ENCODE data around the gene NAPG. TPM values are rescaled to one million over a fixed set of nuclear protein-coding genes. Genes with fewer than 3 reads are reported as not detected.
"Not testable (repeated sequence)": the region's sequence is repeated elsewhere in the genome, so short reads cannot be mapped to it uniquely, and the experiment has no call there.

The NAPG gene
- total RNA-seq, 1 donor from 2014 or later: 31.1 TPM

DNA sequence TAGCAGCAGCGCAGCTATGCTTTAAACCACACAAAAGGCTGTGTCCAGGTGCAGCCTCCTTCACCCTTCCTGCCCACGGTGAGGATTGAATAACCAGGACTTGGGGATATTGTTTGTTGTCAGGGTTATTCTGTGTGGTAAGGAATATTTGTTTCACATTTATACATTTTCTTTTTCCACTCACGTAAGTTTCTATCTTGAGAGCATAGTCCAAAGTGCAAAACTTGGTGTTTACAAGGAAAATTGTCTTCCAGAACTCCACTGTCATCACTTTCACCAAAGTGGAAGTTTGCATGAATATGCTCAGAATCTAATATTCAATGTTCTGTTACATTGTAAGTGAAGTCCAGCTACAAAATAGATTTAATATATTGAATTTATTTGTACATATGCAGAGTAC lies 26.4 kb downstream of the NAPG start:
- TF ChIP-seq, protein P1, sequence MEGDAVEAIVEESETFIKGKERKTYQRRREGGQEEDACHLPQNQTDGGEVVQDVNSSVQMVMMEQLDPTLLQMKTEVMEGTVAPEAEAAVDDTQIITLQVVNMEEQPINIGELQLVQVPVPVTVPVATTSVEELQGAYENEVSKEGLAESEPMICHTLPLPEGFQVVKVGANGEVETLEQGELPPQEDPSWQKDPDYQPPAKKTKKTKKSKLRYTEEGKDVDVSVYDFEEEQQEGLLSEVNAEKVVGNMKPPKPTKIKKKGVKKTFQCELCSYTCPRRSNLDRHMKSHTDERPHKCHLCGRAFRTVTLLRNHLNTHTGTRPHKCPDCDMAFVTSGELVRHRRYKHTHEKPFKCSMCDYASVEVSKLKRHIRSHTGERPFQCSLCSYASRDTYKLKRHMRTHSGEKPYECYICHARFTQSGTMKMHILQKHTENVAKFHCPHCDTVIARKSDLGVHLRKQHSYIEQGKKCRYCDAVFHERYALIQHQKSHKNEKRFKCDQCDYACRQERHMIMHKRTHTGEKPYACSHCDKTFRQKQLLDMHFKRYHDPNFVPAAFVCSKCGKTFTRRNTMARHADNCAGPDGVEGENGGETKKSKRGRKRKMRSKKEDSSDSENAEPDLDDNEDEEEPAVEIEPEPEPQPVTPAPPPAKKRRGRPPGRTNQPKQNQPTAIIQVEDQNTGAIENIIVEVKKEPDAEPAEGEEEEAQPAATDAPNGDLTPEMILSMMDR (IDR thresholded peaks at IDR 0.05): no peak
- Histone ChIP-seq H3K9me3 (no peaks in the 10 kb centered on the region), H3K27me3 (no peaks in the 10 kb centered on the region), H3K4me3 (no peak overlapping the region), H3K36me3 (peaks cover 60 to 90% of the 10 kb centered on the region in 2 donors), H3K4me1 (no peaks in the 10 kb centered on the region), H3K27ac (no peak overlapping the region)
- intact Hi-C loops (cut with DNase I): no loop called here
- DNase-seq (ENCODE audit: low spot score in 2 of 2): no peak

DNA sequence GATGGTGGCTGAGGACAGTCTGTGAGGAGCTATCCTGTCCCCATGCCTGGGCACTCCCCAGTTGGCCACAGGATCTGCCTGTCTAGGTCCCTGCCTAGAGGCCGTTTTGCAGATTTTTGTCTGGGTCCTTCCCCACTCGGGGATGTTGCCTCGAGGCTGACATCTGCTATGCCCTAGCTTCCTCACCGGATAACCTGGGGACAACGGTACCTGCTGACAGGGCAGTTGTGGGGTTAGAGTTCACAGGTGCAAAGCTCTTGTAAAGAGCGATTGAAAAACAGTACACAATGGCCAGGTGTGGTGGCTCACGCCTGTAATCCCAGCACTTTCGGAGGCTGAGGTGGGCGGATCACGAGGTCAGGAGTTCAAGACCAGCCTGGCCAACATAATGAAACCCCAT lies 30.4 kb downstream of the NAPG start:
- intact Hi-C loops (cut with DNase I); DNase-seq (ENCODE audit: low spot score in 2 of 2); H3K4me1 ChIP-seq; H3K4me3 ChIP-seq; H3K27me3 ChIP-seq; H3K27ac ChIP-seq; H3K9me3 ChIP-seq: not testable (repeated sequence)
- peaks cover 34 to 52% of the 10 kb centered on the region in 2 donors for H3K36me3 ChIP-seq

DNA sequence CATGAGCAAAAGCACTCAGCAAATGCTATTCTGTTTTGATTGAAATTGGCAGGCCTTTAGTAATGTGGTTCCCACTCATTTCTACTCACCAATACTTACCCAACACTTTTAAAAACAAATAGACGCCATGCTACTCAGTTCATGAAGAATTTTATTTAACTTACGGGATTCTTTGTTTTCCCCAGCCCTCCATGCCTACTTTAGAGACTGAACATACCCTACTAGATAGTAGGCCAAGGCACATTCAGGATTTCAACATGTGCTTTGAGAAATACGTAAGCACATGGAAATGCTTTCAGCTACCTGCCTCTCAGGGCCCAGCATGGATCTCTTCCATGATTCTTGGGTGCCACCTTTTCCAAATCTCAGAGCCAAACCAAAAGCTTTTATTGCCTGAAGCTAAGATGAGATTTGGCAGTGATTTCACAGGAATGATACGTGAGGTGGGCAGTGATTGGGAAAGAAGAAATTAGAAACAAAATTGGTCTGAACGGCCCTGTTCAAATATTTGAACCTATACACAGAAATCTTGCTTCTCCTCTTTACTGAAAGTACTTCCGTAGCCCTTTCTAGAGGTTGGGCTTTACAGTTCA lies 31.4 kb downstream of the NAPG start:
- intact Hi-C loops (cut with DNase I): no loop called here
- Histone ChIP-seq H3K9me3 (no peaks in the 10 kb centered on the region), H3K4me3 (no peak overlapping the region), H3K36me3 (peaks cover 31 to 43% of the 10 kb centered on the region in 2 donors), H3K4me1 (no peaks in the 10 kb centered on the region), H3K27ac (no peak overlapping the region), H3K27me3 (no peaks in the 10 kb centered on the region)
- TF ChIP-seq, protein P1 (IDR thresholded peaks at IDR 0.05): no peak
- no peak for DNase-seq (ENCODE audit: low spot score in 2 of 2)

DNA sequence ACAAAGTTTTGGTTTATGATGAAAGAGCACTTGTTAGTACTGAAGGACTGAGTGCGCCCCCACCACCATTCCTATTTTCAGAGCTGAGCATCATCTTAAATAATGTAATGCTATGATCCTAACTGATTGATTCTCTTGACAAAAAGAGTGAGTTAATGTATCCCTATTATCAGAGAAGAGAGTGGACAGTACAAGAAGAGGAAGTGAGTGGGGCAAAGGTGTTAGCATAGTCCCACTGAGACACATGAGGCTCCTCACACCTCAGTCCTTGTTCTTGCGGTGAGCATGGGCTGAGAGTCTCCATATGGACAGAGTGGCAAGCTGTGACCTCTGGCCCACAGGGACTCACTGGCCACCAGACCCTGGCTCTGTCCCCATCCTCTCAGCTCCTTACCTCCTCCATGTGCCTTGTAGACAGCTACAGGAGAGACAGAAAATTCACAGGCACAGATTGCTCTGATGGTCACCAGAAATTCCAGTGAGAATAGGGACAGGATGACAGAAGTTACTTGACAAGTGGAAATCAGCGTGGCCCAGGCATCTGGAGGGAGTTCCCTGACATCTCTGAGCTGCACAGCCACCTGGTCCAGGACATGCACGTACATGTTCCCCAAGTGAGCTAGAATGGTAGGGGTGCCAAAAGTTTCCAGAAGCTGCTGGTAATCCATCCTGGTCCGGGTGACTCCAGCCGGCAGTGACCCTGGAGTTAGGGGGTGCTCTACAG lies 32.6 kb downstream of the NAPG start:
- Histone ChIP-seq H3K27ac (no peak overlapping the region), H3K4me1 (peaks cover 0 to 2% of the 10 kb centered on the region in 2 donors), H3K9me3 (no peaks in the 10 kb centered on the region), H3K27me3 (no peaks in the 10 kb centered on the region), H3K36me3 (peaks cover 25 to 33% of the 10 kb centered on the region in 2 donors), H3K4me3 (no peak overlapping the region)
- intact Hi-C loops (cut with DNase I): no loop called here
- DNase-seq (ENCODE audit: low spot score in 2 of 2): no peak
- TF ChIP-seq, protein P1 (IDR thresholded peaks at IDR 0.05): no peak

DNA sequence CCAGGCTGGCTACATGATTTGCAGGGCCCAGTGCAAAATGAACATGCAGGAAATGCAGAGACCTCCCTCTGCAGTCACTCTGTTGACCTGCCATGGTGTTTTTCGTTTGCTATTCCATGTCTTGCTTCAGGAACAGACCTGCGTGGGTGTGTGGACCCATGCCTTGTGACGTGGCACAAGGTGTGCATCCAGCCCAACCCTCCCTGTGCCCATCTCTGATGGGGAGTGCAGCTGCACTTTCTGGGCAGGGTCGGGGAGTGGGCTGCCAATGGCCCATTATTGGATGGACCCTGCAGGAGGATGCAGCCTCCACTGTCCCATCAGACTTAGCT lies 33.1 kb downstream of the NAPG start:
- H3K9me3 ChIP-seq: no peaks in the 10 kb centered on the region
- no peak overlapping the region for H3K27ac ChIP-seq
- TF ChIP-seq, protein P1 (IDR thresholded peaks at IDR 0.05): no peak
- peaks cover 21 to 30% of the 10 kb centered on the region in 2 donors for H3K36me3 ChIP-seq
- intact Hi-C loops (cut with DNase I): no loop called here
- H3K4me3 ChIP-seq: no peak overlapping the region
- no peaks in the 10 kb centered on the region for H3K27me3 ChIP-seq
- DNase-seq (ENCODE audit: low spot score in 2 of 2): no peak
- H3K4me1 ChIP-seq: peaks cover 0 to 2% of the 10 kb centered on the region in 2 donors

Measured in ascending aorta (tissue), 2 donors.